IPS DF 6.9 (cell line): ENCODE measurements around the gene HACD3.
"Not testable (repeated sequence)": the region's sequence is repeated elsewhere in the genome, so short reads cannot be mapped to it uniquely, and the experiment has no call there.

Experiments used
- DNase-seq: peaks from one replicate; pipeline ENCODE4 v3.0.0-alpha.2; 2013; ENCODE audit warnings: low read depth, low spot score
- H3K27ac ChIP-seq: one replicate; pipeline ENCODE4 v1.5.1; 2013; ENCODE audit warnings: low read length, control low read depth
- H3K27me3 ChIP-seq: 2 replicates; pipeline ENCODE4 v1.6.1; 2013; ENCODE audit warnings: mild to moderate bottlenecking, low read length; ENCODE audit not compliant: control insufficient read depth, insufficient read depth
- H3K36me3 ChIP-seq: 2 replicates; pipeline ENCODE4 v1.6.1; 2013; ENCODE audit warnings: low read length; ENCODE audit not compliant: control insufficient read depth, insufficient read depth
- H3K4me1 ChIP-seq: 2 replicates; pipeline ENCODE4 v1.6.1; 2013; ENCODE audit warnings: low read length; ENCODE audit not compliant: control insufficient read depth, insufficient read depth
- H3K4me3 ChIP-seq: 2 replicates; pipeline ENCODE4 v1.5.1; 2013; ENCODE audit warnings: mild to moderate bottlenecking, low read length
- H3K9me3 ChIP-seq: 2 replicates; pipeline ENCODE4 v1.6.1; 2013; ENCODE audit warnings: low read length, inconsistent platforms; ENCODE audit not compliant: control insufficient read depth, insufficient read depth
- WGBS: extraction: QIAGEN DNeasy Blood & Tissue Kit; methylation state at CpG from one replicate; pipeline ENCODE4 v1.1.7; 2013; ENCODE audit warnings: mixed read lengths, missing lambda C conversion rate; ENCODE audit not compliant: insufficient read length, insufficient coverage; 5-methylcytosine and 5-hydroxymethylcytosine counted together

Gene HACD3

GRCh38 chr15:65550681-65551098, 20.4 kb downstream of the HACD3 start:
- H3K27ac ChIP-seq = no peak overlapping the region
- DNase-seq = no peak
- H3K9me3 ChIP-seq = no peaks in the 10 kb centered on the region
- no peak overlapping the region for H3K4me3 ChIP-seq
- H3K36me3 ChIP-seq = peaks cover 2% of the 10 kb centered on the region; the same call in 1 of the 2 replicates
- no peaks in the 10 kb centered on the region for H3K27me3 ChIP-seq
- no CpG with 5 or more reads among the region's 3 CpGs for WGBS
- H3K4me1 ChIP-seq = 0 out of 2 replicates have a peak, but pooled peaks cover 1% of the 10 kb centered on the region

DNA sequence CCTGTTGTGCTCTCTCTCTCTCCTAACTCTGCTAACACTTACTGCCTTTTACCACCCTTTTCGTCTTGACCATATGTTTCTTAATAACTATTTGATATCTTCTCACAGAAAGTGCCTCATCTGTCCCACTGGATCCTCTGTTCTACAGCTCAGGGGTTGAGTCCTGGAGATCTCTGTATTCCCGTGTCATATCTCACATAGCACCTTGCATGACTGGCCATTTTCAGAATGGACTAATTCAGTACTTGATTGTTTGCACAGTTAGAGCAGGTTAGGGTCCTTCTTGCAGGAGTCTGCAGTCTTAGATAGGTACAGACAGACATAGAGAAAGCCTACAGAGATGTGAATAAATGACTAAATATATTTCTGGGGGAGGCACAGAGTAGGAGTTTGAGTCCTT, 20.9 kb downstream of the HACD3 start:
- no peak for DNase-seq
- no CpG with 5 or more reads among the region's 2 CpGs for WGBS
- no peak overlapping the region for H3K4me3 ChIP-seq
- H3K4me1 ChIP-seq = 0 out of 2 replicates have a peak, but pooled peaks cover 1% of the 10 kb centered on the region
- H3K9me3 ChIP-seq = no peaks in the 10 kb centered on the region
- H3K27ac ChIP-seq = no peak overlapping the region
- no peaks in the 10 kb centered on the region for H3K27me3 ChIP-seq
- H3K36me3 ChIP-seq = peaks cover 4% of the 10 kb centered on the region; the same call in 1 of the 2 replicates

DNA sequence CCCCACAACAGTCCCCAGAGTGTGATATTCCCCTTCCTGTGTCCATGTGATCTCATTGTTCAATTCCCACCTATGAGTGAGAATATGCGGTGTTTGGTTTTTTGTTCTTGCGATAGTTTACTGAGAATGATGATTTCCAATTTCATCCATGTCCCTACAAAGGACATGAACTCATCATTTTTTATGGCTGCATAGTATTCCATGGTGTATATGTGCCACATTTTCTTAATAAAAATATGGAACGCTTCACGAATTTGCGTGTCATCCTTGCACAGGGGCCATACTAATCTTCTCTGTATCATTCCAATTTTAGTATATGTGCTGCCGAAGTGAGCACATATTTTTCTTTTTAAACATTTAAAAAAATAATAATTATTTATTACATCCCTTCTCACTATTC, 22.6 kb downstream of the HACD3 start:
- not testable (repeated sequence) for H3K36me3 ChIP-seq

GRCh38 chr15:65553691-65554090, 23.4 kb downstream of the HACD3 start:
- peaks cover 7% of the 10 kb centered on the region; the same call in 1 of the 2 replicates for H3K36me3 ChIP-seq
- WGBS = no CpG with 5 or more reads among the region's 3 CpGs
- no peak overlapping the region for H3K27ac ChIP-seq

More for the DNA sequence above, 22.6 kb downstream of the HACD3 start:
- no CpG with 5 or more reads among the region's 6 CpGs for WGBS
- not testable (repeated sequence) for H3K27ac ChIP-seq, H3K4me1 ChIP-seq, H3K27me3 ChIP-seq, H3K4me3 ChIP-seq, H3K9me3 ChIP-seq, DNase-seq

GRCh38 chr15:65556622-65557021, 26.4 kb downstream of the HACD3 start:
- peaks cover 7% of the 10 kb centered on the region; the same call in 1 of the 2 replicates for H3K36me3 ChIP-seq
- H3K4me3 ChIP-seq = no peak overlapping the region
- no peak for DNase-seq
- H3K9me3 ChIP-seq = no peaks in the 10 kb centered on the region
- no peaks in the 10 kb centered on the region for H3K4me1 ChIP-seq
- no CpG with 5 or more reads among the region's 7 CpGs for WGBS
- no peaks in the 10 kb centered on the region for H3K27me3 ChIP-seq
- no peak overlapping the region for H3K27ac ChIP-seq

More at GRCh38 chr15:65553691-65554090, 23.4 kb downstream of the HACD3 start:
- no peak for DNase-seq
- Histone ChIP-seq H3K4me3 (no peak overlapping the region), H3K4me1 (0 out of 2 replicates have a peak, but pooled peaks cover 1% of the 10 kb centered on the region), H3K9me3 (no peaks in the 10 kb centered on the region), H3K27me3 (no peaks in the 10 kb centered on the region)

- no CpG with 5 or more reads among the region's 5 CpGs for WGBS
- no peak for DNase-seq
- peaks cover 17% of the 10 kb centered on the region; the same call in 1 of the 2 replicates for H3K36me3 ChIP-seq
These were observed 28.1 kb downstream of the HACD3 start for GRCh38 chr15:65558336-65558735.

GRCh38 chr15:65558997-65559760, 28.9 kb downstream of the HACD3 start:
- H3K36me3 ChIP-seq = peaks cover 17% of the 10 kb centered on the region; the same call in 1 of the 2 replicates
- no peak overlapping the region for H3K4me3 ChIP-seq
- no peaks in the 10 kb centered on the region for H3K4me1 ChIP-seq
- WGBS = no CpG with 5 or more reads among the region's 6 CpGs
- H3K27me3 ChIP-seq = no peaks in the 10 kb centered on the region
- no peaks in the 10 kb centered on the region for H3K9me3 ChIP-seq
- DNase-seq = no peak
- H3K27ac ChIP-seq = no peak overlapping the region

More at GRCh38 chr15:65558336-65558735, 28.1 kb downstream of the HACD3 start:
- no peaks in the 10 kb centered on the region for H3K9me3 ChIP-seq
- H3K27me3 ChIP-seq = no peaks in the 10 kb centered on the region
- no peaks in the 10 kb centered on the region for H3K4me1 ChIP-seq
- H3K4me3 ChIP-seq = no peak overlapping the region
- H3K27ac ChIP-seq = no peak overlapping the region

DNA sequence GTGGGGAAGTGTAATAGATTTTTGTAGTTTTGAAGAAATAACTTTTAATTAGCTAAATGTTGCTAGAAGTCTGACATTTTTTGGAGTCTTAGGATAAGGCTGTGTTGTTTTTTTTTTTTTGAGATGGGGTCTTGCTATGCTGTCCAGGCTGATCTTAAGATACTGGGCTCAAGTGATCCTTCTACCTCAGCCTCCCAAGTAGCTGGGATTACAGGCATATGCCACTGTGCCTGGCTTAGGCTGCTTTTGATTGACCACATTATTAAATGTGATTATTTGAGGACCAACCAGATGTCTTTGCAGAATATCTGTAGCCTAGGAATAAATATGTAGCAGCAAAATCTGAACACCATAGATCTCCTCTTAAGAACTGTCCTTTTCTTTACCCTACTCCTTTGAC, 29.7 kb downstream of the HACD3 start:
- Histone ChIP-seq H3K9me3 (no peaks in the 10 kb centered on the region), H3K4me3 (no peak overlapping the region), H3K4me1 (no peaks in the 10 kb centered on the region), H3K36me3 (peaks cover 18% of the 10 kb centered on the region; the same call in 1 of the 2 replicates), H3K27me3 (no peaks in the 10 kb centered on the region), H3K27ac (no peak overlapping the region)
- DNase-seq = no peak

GRCh38 chr15:65561934-65562333, 31.7 kb downstream of the HACD3 start:
- H3K27ac ChIP-seq = no peak overlapping the region
- peaks cover 18% of the 10 kb centered on the region; the same call in 1 of the 2 replicates for H3K36me3 ChIP-seq
- H3K4me1 ChIP-seq = no peaks in the 10 kb centered on the region
- H3K9me3 ChIP-seq = no peaks in the 10 kb centered on the region; the same call in 1 of the 2 replicates
- no CpG with 5 or more reads among the region's 6 CpGs for whole genome bisulfite sequencing
- no peak overlapping the region for H3K4me3 ChIP-seq
- H3K27me3 ChIP-seq = no peaks in the 10 kb centered on the region
- no peak for DNase-seq

- H3K36me3 ChIP-seq = peaks cover 17% of the 10 kb centered on the region; the same call in 1 of the 2 replicates
- DNase-seq = no peak
- no peak overlapping the region for H3K27ac ChIP-seq
- H3K4me3 ChIP-seq = no peak overlapping the region
- H3K4me1 ChIP-seq = no peaks in the 10 kb centered on the region
- H3K27me3 ChIP-seq = no peaks in the 10 kb centered on the region
- no peaks in the 10 kb centered on the region; the same call in 1 of the 2 replicates for H3K9me3 ChIP-seq
- WGBS = no CpG with 5 or more reads among the region's 3 CpGs
These were observed 39.5 kb downstream of the HACD3 start for GRCh38 chr15:65569728-65570127.
